ENCODE data around the gene FAM13C.

The FAM13C gene

DNA sequence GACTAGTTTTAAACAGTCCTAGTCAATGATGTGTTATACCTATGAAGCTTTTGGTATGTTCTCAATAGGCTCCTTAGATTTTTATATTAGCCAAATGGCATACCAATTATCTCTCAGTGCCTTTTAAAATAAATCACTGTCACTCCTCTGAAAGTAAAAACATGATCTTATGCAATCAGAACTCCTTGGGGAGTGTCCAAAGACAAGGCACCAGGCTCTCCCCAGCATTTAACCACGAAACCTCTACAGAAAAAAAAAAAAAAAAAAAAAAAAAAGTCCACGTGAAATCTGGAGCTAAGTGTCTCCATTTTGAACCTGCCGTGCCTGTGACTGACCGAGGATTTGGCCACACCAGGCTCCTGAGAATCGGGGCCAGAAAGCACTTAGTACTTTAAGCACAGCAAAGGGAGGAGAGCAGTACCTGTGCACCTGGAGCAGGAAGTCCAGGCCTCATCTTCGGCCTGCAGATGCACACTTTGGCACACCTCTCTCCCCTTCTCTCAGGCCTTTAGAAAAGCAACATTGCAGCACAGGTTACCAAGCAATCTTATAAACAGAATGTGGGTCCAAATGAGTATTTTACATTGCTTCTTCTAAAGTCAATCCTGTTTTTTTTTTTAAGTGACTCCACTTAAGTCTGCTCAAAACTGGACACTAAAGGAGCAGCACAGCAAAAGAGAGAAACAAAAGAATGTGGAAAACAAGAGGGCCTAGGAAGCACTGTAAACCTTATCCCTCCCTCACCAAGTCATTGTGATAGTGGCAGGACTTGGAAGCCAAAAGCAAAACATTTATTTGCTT lies 1.5 kb downstream of the FAM13C start:
- DNase-seq, result no peak

DNA sequence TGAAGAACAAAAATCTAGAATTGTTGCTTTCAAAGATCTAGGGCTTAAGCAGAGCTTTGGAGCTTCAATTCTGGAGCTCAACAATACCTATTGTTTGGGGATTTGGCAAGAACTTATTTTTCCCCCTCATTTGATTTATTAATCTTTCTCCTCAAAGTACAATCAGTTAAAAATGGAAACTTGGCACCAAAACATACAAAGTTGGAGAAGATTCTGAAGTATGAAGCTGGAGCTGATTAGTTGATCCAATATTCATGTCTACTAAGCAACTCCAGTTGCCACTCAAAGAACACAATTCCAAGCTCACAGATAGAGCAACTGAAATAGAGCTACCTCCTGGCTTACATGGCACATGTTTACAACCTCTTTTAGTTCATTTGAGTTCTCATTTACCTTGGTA lies 3.8 kb downstream of the FAM13C start:
- no peak for DNase-seq

DNA sequence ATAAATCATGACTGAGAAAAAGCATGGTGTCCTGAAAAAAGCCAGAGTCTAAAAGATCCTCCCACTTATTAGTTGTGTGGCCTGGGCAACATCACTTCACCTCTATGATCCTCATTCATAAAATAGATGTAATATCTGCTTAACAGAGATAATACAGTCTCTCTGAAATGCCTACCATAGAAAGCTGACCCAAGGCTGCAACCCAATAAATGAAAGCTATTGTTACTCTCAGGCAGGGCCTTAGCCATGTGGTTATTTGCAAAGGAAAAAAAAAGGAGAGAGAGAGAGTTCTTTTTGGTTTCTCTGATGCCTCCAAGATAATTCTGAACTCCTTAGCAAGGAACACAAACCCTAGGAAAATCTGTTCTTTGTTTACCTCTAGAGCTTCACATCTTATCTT lies 7.9 kb downstream of the FAM13C start:
- no peak for DNase-seq

DNA sequence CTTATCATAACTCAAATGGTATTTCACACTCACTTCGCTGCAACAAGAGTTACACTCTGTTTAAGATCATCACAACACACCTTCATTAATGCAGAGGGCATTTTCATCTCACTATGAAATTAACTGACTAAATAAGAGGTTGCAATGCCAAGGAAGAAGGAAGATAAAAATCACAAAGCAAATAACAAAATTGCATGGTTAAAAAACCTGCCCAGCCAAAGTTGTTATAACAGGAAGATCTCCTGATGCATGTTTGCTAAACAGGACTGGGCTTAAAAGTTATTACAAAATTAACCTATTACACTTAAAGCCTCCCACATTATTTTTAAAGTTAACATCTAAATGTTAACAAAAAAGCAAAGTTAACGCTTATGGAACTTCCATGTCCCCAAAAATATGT lies 11.8 kb downstream of the FAM13C start:
- DNase-seq, result no peak

DNA sequence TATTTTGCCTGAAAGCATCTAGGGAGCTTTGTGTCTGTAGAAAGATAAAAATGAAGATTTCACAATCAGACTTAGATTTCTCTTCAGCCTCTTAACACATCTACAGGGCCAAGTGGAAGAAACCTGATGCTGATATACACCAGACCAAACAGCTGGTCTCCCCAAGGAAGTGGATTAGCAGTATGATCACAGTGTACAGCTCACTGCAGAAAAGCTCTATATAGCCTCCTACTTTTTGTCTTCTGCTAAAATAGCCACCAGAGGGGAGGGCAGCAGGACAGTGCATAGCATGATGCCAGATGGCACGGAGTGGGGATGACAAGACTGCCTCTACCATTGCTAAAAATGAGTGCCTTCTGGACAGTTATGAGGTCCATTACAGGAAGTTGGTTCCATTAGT lies 16.0 kb downstream of the FAM13C start:
- no peak for DNase-seq

DNA sequence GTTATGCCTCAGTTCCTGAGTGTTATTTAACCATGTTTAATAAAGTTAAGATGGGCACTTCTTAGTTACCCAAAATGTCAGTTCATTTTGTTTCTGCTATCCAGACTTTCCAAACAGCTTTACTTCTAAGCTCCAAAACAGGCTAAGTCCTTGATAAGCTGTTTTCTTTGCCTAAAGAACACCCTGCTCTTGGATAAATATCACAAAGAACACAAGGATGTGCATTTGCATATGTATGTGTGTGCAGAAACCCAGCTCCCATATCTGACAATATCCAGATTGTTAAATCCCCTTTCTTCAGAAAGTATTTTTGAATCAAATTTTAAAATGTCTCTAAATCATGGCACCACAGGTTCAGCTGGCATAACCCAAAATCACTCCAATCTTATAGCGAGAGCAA lies 19.6 kb downstream of the FAM13C start:
- no peak for DNase-seq

DNA sequence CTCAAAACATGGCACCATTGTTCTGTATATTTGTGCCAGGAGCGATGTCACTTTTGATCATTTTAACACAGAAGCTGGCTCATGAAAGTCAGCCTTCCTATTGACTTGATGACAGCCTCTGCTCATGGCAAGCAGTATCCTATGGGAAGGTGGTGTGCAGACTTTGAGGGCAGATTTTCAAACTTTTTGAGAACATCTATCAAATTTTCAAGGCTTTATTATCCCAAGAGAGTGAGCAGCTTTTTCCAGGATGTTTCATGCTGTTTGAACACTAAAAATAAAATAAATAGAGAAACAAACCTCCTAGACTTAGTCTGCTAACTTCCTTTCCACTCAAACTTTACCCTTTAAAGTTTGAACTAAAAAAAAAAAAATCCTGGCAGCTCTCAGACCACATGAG lies 20.3 kb downstream of the FAM13C start:
- no peak for DNase-seq

DNA sequence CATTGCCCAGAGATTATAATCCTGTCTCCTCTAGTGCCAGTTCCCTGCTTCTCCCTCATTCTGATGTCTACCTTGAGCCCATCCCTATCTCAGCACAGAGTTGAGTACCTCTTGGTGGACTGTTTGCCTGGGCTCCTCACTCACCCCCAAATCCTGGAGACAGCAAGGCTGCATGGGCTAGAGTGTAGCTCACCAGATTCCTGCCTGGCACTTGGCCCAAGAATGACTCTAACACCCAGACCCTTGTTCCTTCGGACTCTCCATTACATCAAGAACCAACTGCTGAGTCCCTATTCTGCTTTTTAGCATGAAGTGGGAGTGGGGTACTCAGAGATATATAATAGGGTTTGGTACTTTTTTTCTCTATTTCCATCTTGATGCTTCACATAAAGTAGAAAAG lies 22.1 kb downstream of the FAM13C start:
- no peak for DNase-seq

DNA sequence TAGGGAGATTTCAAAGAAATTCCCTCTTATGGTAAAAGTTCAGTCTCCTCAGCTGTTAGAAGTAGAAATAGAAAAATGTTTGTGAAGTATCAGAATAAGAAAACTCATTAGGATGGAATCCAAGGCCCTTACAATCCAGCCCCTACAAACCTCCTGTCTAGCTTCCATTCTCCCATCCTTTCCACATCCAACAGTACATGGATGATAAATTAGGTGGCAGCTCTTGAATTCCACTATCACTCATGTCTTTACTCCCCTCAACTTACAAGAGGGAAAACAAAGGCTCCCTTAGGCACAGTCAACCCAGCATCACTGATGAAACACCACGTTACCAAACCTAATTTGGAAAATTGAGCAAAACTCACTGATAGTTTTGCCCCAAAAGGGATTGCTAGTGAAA lies 23.0 kb downstream of the FAM13C start:
- DNase-seq, result no peak

DNA sequence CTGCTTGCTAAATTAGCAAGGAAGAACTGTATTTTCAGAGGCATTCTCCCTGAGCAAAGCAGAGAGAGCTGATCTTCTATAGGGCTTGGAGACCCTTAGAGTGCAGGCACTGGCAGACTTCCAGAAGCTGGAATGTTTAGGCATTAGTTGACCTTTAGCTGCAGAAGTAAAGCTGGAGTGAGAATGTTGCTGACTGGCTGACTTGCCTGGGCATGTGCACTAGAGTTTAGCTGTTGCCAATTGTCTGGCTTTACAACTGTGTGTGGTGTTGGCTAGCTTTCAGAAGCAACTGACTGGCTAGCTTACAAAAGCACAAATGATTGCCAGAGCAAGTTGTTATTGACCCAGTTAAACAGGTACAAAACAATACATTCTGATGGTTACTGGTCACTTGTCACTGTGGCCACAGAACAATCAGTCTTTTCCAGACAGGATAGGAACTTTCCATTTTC lies 25.1 kb downstream of the FAM13C start:
- no peak for DNase-seq

DNA sequence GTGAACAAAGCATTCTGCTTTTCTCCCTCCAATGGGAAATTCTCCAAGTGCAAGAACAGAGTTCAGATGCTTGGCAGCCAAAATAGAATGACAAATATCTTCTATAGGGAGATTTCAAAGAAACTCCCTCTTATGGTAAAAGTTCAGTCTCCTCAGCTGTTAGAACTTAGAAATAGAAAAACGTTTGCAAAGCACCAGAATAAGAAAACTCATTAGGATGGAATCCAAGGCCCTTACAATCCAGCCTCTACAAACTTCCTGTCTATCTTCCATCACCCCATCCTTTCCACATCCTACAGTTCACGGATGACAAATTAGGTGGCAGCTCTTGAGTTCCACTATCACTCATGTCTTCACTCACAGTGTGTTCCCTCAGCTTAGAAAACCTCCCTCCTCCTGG lies 25.7 kb downstream of the FAM13C start:
- DNase-seq, result no peak

DNA sequence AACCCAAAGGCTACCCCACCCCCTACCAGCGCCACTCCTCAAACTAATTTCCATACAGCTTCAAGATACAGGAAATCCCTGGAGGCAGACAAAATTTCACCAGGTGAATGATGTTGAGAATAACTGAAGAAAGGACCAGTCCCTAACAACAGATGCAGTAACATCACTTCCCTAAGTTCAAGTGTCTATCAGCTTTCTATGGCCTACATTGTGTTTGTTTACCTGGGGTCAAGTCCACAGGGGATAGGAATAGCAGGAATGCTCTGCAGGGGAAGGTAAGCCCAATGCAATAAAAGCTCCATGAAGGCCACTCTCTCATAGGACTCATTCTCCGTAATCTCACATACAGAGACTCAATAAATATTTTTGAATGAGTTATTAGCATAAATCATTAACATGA lies 26.9 kb downstream of the FAM13C start:
- DNase-seq, result no peak

DNA sequence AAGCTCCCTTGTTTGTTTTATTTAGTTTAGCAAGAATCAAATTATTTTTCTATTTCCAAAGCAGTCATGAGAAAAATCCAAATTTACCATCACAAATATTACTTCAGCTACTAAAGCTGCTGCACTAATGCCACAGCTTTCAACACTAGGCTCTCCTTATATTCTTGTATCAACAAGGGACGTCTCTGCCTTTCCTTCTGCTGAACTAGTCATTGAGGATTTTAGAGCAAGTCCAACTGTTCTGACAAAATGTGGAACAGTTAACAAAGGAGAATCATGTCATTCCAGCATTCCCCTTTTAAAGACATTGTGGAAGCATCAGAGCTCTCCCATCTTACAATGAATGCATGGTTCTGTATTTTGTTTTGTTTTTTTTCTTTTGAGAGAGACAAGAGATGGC lies 28.6 kb downstream of the FAM13C start:
- no peak for DNase-seq

DNA sequence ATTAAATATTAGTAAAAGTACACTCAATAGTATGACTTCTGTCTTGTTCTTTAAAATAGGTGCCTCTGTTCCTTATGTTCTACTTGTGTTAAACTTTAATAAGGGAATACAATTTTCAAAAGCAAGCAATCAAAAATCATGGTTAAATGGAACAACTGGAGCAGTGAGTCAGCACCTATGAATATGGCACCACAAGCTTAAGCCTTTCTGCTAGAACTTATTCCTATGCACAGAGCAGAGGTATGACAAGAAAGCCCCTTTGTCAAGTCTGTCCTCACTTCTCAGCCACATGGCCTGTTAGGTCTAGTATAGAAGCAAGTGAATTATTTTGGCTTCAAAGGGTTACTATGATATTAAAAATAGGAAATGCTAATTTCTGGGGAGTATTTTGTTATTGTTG lies 29.8 kb downstream of the FAM13C start:
- no peak for DNase-seq

DNA sequence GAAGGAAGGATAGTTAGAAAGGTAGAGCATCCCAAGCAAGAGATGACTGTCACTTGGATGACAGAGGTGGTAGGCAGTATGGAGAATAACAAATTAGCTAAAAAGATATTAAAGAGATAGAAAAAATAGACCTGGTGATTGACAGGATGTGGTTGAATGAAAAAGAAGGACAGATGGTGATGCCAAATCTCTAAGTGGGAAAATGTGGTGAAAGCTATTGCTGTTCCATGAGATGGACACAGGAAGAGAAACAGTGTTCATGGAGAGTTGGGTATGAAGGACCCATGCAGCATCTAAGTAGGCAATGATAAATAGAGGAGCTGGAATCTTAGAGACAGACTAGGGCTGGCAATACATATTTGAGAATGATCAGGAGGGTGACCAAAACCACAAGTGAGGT lies 30.7 kb downstream of the FAM13C start:
- no peak for DNase-seq

DNA sequence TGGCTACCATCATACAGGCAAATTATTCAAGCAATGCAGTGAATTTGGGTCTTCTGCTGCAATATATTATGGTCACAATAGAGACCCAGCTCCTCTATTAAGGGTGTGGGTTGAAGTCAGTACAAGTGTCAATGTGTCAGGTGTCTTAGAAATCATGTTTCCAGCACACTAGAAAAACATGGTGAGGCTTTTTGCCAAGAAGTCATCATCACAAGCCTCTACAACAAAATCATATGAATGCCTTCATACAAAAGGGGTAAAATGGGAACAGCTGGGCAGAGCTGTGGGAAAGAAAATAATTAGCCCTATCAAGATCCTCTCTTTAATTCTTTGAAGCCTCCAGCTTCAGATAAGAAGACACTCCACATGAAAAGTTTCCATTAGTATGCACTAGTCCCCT lies 37.2 kb downstream of the FAM13C start:
- DNase-seq, result no peak

DNA sequence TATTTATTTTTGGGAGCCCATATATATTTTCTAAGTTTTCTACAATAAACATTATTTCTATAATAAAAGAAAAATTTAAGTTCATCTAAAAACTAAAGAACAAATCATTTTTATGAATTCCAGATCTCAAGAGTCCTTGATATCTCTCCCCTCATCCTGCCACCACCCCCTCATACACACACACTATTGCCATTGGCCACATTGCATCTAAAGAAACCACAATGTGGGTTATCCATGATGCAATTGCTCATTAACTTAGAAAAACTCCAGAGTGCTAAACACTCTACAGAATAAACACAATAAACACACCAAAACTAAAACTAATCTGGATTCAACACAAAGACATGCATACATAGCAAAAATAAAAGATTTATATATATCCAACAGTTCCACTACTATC lies 37.8 kb downstream of the FAM13C start:
- DNase-seq, result no peak

DNA sequence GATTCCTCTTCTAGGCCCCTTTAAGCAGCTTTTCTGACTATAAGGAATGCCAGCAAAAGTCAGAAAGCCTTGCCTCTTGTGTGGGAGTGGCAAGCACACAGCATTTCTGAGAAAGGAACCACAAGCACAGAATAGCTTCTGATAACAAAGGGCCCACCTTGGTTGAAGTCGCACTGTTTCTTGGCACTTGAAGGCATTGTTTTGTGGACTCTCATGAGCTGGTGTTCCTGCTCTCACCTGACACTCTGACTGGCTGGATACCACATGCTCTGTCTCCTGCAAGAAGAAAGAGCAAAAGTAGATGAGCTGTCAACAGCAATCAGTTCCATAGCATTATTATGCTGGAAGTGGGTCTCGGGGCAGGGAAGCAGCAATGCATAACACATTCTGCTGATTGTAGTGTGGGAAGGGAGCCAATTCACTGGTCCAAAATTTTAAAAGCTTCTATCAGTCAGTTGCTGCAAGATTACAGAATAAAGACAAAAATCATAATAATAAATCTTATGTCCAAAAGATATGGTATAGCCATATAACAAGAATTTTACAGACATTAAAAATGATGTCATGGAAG lies 38.4 kb downstream of the FAM13C start:
- DNase-seq, result no peak

DNA sequence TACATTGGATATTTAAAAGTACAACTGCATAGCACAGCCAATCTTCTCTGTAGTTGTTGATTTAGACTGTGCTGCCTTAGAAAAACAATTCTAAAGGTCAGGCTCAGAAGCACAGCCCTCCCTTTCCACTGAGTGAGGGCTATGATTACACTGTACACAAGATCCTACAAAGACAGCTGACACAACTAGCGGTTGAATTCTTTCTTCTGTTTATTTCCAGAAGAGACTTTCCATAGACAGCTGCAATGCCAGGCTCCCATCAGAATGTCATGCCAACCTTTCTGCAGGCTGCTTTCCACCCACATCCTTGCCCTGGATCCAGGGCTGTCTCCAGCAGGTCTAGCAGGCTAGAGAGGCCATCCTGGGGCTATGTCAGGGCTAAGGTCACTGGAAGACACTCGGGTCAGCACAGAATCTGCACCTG lies 39.3 kb downstream of the FAM13C start:
- no peak for DNase-seq

DNA sequence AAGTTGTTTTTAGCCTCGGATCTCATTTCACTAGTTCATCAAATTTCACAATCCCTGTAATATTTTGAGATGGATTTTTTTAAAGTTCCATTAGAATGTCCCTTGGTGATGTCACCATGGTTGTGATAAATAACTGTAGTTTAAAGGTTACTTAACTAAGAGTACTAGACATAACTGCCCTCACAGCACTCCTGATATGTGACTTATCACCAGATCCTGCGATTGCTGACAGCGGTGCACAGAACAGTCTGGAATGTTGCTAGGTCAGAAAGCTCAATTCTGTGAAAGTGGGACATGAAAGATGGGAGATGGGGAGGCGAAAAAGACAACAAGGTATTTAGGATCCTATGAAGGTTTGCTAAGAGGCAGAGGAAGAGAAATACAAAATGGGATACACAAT lies 40.2 kb downstream of the FAM13C start:
- DNase-seq, result no peak

DNA sequence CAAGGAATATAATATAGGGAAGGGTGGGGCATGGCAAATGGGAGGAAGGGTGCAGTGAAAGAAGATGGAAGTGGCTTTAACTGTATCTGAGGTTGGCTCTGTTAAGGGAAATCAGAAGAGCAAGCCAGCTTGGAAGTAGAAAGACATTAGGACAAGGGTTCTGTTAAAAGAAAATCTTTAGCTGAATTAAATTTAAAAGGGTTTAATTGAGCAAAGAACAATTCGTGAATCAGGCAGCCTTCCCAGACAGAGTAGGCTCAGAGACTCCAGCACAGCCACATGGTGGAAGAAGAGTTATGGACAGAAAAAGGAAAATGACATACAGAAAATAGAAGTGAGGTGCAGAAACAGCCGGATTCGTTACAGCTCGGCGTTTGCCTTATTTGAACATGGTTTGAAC lies 42.0 kb downstream of the FAM13C start:
- no peak for DNase-seq

DNA sequence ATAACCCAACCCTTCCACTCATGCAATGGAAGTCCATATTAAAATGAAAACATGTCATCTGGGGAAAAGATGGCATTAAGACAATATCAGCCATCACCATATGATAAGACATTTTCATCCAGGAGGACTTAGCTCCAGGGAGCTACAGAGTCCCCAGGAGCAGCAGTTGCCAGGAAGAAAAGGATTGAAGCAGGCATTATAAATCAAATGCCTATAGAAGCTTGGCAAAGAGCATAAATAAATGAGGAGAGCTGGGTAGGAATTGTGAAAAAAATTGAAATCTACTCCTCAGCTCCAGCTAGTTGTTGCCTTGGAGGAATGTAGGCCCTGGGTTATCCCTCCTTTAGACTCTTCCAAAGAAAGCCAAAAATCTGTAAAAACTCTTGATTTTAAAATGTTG lies 42.5 kb downstream of the FAM13C start:
- no peak for DNase-seq

DNA sequence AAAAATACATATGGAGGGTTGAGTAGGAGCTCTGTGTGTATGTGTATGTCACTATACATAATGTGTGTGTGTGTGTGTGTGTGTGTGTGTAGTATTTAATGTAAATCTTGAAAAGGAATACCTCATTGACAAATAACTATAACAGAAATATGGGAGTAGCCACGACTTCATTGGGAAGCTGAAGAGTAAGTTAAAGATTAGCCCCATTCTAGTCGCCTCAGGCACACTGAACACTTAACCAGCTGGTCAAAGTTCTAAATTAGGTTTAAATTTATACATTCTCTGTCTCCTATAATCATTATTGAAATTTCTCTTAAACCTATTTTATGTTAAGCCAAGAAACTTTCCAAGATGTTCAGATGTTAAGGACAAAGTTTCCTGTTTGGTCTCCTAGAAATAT lies 45.3 kb downstream of the FAM13C start:
- DNase-seq, result no peak

DNA sequence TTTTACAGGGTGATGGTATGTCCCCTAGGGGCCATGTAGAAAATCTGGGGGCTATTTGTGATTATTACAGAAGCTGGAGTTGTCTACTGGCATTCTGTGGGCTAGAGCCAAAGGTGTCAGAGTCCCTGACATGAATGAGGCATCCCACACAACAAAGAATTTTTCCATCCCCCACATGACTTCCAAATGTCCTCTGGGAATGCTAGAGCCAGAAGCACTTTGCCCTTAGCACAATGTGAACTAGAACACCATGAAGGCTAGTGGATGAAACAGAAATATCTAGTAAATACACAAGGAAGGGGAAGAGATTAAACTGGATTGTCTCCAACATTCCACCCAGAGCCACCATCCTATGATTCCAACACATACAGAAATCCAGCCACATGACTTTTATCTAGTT lies 46.9 kb downstream of the FAM13C start:
- no peak for DNase-seq

DNA sequence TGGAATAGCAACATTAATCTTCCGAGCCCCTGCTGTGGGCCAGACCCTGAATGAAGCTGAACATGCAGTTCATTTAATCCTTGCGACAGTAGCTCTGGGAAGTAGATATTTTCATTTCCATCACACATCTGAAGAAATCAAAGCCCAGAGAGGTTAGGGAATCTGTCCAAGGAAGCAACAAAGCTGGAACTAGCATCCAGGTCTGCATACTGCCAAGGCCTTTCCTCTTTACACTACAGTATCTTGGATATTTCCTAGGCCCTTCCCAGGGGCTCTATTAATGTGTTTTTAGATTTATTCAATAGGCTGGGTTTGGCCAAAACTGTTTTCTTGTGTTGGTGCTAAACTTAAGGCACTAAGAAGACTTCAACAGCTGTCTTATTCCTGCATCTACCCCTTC lies 48.1 kb downstream of the FAM13C start:
- no peak for DNase-seq
